Stimulated activated CD4-positive, alpha-beta T cell treated with anti-CD3 and anti-CD28 coated beads, TNF-alpha, amount 100 ng/mL, for 4 hours (primary cell): ENCODE measurements around the gene SLC10A2.
"Not testable (repeated sequence)": the region's sequence is repeated elsewhere in the genome, so short reads cannot be mapped to it uniquely, and the experiment has no call there.

Source experiments
- DNase-seq, 3 experiments: peaks; one replicate each; pipeline ENCODE4 v3.0.0-alpha.2; 2020; ENCODE audit warnings: low read depth in 3 of 3

SLC10A2 gene

GRCh38 chr13:103066079-103066780 lies at the start of gene SLC10A2:
Gene SLC10A2, minus strand, starts transcription at chr13:103066417. Its CDS starts 168 bp downstream, at chr13:103066249.
- no peak for DNase-seq

- no peak for DNase-seq
These were observed 41.4 kb upstream of the SLC10A2 start for GRCh38 chr13:103107580-103107979.

DNA sequence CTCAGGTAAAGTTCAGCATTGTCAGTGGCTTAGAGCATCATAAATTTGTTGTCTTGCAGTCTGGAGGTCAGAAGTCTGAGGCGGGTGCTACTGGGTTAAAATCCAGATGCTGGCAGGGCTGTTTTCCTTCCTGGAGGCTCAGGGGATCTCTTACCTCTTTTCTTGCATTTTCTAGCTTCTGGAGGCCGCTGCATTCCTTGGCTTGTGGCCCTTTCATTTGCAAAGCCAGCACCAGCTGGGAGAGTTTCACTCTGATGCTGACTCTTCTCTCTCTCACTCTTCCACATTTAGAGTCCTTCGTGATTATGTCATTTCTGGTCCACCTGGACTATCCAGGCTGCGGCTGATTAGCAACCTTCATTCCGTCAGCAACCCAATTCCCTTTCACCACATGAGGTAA lies 38.1 kb upstream of the SLC10A2 start:
- no peak for DNase-seq

GRCh38 chr13:103103456-103103855 lies 37.2 kb upstream of the SLC10A2 start:
- not testable (repeated sequence) for DNase-seq

DNA sequence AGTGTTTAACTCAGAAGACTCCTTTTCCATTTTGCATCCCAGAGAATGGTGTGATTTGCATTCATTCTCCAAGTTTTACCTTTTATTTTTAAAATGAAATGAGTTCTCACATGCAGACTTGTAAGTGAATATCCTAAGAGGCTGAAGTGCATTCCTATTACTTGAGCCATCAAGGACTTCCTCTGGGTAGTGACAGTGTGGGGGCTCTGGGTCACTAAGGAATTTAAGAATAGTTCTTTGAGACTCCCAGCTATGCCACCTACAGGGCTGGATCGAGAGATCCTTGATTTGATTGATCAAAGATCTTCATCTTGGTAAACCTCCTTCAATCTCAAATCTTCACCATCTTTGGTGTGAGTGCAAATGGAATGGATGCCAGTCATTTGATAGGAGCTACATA lies 36.3 kb upstream of the SLC10A2 start:
- no peak for DNase-seq

- no peak for DNase-seq
These were observed 35.7 kb upstream of the SLC10A2 start for GRCh38 chr13:103101901-103102300.

- DNase-seq = no peak
These were observed 35.3 kb upstream of the SLC10A2 start for GRCh38 chr13:103101500-103101899.

DNA sequence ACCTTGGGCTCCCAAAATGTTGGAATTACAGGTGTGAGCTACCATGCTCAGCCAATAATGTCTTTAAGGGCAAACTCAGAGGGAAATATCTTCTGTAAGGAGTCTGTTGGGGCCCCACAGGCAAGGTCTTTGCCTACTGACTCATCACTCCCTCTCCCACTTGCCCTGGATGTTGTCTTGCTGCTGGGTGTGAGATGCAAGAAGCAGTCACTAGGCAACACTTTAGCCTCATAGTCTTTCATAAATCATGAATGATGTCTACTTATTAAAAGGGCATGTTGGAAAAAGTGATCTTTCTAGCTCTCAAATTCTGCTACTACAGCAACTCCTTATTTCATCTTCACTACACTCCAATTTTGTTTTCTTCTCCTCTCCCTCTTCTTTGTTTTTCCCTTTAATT lies 34.6 kb upstream of the SLC10A2 start:
- DNase-seq = no peak

GRCh38 chr13:103099722-103100293 lies 33.6 kb upstream of the SLC10A2 start:
- no peak for DNase-seq

- DNase-seq = no peak
These were observed 32.3 kb upstream of the SLC10A2 start for GRCh38 chr13:103098535-103098934.

- no peak for DNase-seq
These were observed 31.2 kb upstream of the SLC10A2 start for GRCh38 chr13:103097366-103097928.

- DNase-seq = not testable (repeated sequence)
These were observed 27.4 kb upstream of the SLC10A2 start for GRCh38 chr13:103093649-103094048.

GRCh38 chr13:103087275-103087674 lies 21.1 kb upstream of the SLC10A2 start:
- DNase-seq = no peak

DNA sequence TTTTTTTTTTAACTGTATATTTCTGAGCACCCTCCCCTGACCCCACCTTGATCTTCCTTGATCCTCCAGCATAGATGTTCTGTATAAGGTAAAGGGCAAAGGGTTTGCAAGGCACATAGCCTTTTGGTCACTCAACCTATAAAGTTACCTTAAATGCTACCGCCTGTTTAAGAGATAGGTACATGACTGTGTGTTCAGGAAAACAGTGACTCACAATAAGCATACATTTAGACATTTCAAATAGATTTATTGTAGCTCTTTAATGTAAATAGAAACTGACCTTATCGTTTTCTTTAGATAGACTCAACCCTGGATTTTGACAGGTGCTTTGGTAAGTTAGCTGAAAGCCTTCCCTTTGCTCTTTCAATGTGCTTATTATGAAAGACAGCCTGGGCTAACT lies 15.2 kb upstream of the SLC10A2 start:
- DNase-seq = no peak

- no peak for DNase-seq
These were observed 11.9 kb upstream of the SLC10A2 start for GRCh38 chr13:103078158-103078557.

DNA sequence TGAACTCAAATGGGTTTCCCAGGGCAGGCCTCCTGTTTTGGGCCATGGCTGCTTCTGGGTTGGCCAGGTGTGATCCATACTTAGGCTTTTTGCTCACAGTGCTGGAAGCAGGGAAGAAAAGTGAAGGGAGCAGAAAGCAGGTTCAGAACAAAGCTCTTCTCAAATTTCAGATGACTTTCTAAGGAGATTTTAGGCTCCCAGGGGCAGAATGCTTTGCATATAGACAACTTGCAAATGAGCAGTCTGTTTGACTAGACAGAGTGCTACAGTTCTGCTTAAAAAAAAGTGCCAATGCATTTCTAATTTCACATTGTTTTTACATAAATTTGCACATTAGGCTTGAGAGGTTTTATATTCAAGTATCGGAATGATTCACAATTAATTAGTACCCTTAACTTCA lies 2.6 kb upstream of the SLC10A2 start:
- DNase-seq = no peak

DNA sequence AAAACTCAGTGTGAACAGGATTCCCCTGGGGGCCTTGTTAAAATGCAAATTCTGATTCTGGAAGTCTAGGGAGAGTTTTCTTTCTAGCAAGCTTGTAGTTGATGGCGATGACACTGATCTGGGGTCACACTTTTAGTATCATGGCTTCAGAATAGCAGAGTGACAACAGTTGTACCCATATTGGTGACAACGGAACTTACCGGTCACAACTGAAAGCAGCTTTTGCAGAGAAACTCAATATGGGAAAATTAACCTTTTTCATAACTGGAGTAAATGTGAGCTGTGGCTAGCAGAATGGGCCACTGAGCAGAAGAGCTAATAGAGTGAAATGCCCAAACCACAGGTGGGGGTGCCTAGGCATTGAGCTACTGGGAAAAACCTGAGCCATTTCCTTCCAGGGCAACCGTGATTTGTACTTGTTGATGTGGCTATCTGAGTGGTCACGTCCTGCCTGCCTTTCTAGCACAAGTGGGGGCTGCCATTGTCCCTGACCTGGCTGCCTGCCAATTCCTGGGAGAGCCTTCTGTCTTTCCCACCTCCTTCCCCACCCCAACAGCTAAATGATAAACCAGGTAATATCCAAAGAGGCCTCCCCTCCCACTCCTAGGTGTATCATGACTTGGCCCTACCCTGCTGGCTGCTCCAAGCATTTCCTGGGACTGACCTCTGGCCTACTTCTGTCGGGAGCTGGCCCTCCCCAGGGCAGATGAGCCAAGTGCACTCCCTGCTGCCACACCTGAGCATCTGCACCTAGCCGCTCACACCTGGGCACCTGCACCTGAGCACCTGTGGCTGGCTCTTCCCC lies 1.7 kb upstream of the SLC10A2 start:
- DNase-seq = no peak

- DNase-seq = no peak
These were observed 646 bp upstream of the SLC10A2 start for GRCh38 chr13:103066781-103067345.

DNA sequence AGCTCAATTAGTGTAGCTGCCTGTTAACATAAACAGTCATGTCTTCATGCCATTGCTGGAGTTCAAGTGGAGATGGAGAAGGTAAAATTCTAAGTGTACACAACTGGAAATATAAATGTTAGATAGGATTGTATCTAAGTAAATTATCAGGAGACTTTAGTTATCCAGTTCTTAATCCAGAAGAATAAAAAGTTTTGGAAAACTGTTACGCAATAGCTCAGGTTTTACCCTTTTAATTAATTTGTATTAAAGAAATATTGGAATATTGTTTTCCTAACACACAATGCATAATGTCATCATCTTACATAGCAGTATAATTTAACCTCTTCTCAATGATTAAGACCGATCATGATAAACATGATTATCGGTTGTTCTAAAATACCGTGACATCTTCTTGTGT lies 2.8 kb downstream of the SLC10A2 start:
- DNase-seq = no peak

DNA sequence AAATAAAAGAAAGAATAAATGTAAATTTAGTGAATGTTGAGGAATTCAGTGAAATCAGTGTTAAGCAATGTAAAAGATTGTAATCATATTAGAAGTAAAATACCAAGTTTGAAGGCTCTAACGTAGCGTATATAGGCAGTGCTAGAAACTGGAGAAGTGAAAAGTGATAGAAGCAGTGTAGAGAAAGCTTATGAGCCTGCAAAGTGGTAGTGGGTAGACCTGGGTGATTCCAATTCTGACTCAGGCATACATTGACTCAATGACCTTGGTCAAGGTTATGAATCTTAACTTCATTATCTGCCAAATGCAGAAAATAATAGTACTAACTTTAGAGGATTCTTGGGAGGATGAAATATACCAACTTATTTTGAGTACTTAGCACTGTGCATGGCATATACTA lies 4.1 kb downstream of the SLC10A2 start:
- no peak for DNase-seq

- no peak for DNase-seq
These were observed 10.2 kb downstream of the SLC10A2 start for GRCh38 chr13:103056008-103056407.

DNA sequence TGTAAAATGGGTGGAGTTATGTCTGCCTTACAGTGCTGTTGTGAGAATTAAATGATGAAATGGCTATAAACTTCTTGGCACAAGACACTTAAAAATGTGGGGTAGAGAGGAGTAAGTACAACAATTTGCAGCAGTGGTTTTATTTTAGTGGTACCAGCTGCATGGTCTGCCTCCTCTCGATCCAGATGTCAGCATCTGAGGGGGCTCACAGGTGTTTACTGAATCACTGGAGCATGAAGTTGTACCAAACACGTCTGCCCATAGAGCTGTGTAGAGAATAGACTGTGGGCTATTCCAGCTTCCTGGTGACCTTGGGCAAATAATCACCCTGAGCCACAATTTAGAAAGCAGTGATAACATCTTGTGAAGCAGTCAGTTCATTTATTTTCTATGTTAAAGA lies 11.1 kb downstream of the SLC10A2 start:
- no peak for DNase-seq
